Measurements from ENCODE around the gene B9D2.
A peak's percentile ranks its signal among the peaks of the same experiment; 100 is the strongest.
"Not testable (repeated sequence)": the region's sequence is repeated elsewhere in the genome, so short reads cannot be mapped to it uniquely, and the experiment has no call there.

The B9D2 gene, protein sequence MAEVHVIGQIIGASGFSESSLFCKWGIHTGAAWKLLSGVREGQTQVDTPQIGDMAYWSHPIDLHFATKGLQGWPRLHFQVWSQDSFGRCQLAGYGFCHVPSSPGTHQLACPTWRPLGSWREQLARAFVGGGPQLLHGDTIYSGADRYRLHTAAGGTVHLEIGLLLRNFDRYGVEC

DNA sequence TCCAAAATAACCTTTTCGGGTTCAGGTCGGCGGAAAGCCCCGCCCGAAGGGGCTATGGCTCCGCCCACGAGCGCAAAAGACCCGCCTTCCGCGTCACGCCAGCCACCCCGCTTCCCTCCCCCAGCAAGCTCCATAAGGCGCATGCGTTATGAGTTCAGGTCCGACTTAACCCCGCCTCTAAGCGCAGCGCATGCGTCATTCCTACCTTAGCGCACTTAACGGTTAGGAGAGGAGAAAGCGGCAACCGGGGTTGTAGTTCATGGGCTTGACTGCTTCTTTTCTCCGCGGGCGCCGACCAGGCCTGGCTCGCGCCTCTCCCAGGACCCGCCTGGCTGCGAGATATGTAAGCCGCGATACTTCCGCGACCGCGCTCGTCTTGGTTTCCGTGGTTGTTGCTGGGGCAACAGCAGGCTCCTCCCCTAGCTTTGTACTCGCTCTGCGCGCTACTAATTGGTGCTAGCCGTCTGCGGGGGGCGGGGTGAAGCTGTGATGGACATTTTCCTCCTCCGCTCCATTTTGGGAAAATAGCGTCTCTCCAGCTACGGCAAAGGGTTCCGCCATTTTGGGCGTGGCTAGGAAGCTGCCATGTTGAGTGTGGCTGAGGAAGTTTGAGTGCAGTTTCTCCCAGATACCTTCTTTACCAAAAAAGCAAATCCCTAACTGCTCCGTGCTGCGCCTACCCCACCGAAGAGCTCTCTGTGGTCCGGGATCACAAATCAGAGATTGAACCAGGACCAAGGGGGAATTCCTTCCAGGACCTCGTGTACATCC is at the start of gene B9D2:
Gene B9D2, minus strand, starts transcription at position 397 of the 771 bp plus-strand sequence. CDS start 630 bp downstream, outside the sequence.
- peak; percentile 92 to 96 (median 96) for DNase-seq (ENCODE audit: low read depth in 3 of 3, low spot score in 1 of 3)

DNA sequence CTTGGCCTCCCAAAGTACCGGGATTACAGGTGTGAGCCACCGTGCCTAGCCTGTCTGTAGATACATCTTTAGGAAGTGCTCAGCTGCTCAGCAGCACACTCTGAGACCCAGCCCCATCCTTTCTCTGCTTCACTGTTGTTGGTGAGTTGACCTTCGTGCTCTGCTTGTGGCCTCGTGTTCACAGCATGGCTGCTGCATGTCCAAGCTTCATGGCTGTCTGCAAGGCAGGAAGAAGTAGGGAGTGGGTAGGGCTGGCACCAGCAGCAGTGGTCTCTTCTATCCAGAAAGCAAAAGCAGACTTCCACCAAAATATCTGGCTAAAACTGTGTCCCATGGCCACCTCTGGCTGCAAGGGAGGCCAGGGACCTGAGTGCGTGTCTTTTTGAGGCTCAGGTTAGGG is 49.0 kb upstream of the B9D2 start:
- no peak for DNase-seq (ENCODE audit: low read depth in 3 of 3, low spot score in 1 of 3)

DNA sequence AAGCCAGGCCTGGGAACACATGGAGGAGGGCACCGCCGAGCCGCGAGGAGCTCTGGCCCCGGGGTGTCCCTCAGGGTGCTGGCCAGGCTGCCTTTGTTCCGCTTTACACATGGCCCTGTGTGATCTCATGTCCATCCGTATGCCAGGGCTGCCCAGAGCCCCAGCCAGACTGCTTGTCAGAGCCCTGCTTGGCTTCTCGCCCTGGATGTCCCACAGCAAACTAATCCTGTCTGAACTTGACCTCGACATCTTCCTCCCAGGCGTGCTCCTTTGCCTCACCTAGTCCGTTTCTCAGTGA is 48.0 kb upstream of the B9D2 start:
- no peak for DNase-seq (ENCODE audit: low read depth in 3 of 3, low spot score in 1 of 3)

DNA sequence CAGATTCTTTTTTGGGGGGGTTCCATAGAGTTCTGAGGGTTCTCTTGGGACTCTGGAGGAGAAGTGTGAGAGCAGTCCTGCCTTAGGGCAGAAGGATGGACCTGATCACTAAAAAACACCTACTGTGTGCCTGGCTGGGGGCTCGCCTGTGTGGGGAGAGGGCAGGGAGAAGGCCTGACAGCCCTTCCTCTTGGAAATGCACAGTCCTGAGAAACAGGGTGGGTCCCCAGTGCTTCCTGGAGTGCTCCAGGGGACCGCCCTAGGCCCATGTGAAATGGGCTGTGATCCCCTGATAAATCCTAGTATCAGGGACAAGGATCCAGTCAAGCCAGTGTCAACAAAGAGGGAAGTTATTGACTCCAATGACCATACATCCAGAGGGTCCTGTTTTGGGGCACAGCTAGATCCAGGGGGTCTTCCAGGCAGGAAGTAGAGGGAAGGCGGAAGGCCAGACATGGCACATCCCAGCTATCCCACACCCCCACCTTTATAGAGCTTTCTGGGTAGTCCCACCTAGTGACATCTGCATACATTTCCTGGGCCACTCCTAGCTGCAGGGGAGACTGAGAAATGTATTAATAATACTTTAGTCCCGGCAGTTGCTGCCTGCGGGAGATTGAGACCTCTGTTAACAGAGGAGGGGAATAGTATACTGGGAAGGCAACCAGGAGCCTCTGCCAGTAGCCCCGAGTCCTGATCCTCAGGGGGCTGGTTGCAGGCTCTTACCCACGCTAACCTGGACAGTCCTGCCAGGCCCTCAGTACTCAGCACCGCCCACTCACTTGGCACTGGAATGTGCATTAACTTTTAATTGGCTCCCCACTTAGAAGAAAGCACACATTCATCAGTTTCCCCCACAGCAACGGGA is 47.4 kb upstream of the B9D2 start:
- no peak for DNase-seq (ENCODE audit: low read depth in 3 of 3, low spot score in 1 of 3)

DNA sequence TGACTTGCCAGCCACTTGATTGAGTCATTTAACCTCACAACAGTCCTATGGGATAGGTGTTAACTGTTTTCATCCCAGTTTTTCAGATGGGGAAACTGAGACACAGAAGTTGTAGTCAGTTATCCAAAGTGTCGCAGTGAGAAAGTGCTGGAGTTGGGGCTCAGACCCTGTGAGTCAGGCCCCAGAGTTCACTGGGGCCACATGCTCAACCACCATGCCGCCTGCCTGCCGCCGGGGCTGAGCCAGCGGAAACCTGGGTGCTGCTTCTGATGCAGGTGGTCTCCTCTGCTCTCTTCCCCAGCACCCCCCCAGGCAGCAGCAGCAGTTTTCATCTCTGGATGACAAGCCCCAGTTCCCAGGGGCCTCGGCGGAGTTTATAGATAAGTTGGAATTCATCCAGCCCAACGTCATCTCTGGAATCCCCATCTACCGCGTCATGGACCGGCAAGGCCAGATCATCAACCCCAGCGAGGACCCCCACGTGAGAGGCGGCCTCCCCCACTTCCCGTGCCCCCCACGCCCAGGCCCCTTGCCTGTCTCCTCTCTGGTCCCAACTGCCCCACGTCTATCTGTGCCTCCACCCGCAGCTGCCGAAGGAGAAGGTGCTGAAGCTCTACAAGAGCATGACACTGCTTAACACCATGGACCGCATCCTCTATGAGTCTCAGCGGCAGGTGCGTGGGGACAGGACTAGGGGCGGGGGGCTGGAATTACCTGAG is 46.5 kb upstream of the B9D2 start:
- no peak for DNase-seq (ENCODE audit: low read depth in 3 of 3, low spot score in 1 of 3)

DNA sequence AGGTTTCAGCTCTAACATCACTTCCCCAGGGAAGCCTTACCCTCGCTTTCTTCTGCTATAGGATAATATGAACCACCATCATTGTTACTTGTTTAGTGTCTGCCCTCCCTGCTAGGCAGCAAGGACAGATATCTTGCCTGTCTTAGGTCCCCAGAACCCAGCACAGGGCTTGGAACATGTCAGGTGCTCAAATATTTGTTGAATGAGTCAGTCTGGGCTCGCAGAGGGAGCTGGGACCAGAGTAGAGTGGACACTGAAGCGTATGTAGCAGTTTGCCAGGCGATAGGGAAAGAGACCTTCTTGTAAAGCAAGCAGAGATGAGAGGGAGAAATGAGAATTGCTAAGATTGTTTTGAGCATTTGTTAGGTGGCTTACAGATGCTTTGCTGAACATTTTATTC is 45.3 kb upstream of the B9D2 start:
- DNase-seq (ENCODE audit: low read depth in 3 of 3, low spot score in 1 of 3): no peak

DNA sequence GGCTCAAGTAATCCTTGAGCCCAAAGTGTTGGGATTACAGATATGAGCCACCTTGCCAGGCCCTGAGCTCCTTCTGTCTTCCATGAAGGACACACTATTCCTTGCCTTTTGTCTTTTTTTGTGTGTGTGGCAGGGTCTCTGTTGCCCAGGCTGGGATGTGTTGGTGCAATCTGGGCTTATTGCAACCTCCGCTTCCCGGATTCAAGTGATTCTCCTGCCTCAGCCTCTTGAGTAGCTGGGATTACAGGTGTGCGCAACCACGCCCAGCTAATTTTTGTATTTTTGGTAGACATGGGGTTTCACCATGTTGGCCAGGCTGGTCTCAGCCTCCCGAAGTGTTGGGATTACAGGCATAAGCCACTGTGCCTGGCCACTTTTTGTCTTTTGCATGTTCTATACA is 44.9 kb upstream of the B9D2 start:
- not testable (repeated sequence) for DNase-seq (ENCODE audit: low read depth in 3 of 3, low spot score in 1 of 3)

DNA sequence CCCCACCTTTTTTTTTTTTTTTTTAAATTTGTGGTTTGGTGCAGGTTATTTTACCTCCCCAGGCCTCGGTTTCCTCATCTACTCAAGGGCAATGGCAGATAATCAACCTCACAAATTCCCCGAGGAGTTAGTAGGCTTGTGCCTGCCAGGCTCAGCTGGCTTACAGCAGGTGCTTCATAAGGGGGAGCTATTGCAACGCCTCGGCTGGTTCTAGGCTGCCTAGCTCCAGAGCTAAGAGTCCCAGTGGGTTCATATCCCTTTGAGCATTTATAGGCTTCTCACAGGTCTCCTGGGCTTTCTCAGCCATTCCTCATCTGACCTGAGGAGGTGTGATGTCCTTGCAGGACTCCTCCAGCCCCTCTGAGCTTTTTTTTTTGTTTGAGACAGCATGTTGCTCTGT is 44.3 kb upstream of the B9D2 start:
- no peak for DNase-seq (ENCODE audit: low read depth in 3 of 3, low spot score in 1 of 3)

DNA sequence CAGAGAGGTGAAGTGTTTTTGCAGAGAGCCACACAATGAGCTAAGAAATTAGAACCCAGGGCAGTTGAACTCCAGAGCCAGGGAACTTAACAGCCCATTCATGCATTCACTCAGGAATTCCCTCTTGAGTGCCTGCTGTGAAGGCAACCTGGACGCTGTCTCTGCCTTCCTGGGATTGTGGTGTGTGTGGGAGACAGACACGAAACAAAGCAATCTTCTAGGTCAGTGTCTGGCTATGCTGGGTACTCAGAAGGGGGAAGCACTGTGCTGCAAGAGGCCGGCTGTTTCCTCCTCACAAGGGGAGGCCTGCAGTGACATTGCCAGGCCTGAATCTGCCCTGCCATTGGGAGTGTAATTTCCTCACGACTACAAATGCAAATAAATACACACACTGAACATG is 43.3 kb upstream of the B9D2 start:
- no peak for DNase-seq (ENCODE audit: low read depth in 3 of 3, low spot score in 1 of 3)

DNA sequence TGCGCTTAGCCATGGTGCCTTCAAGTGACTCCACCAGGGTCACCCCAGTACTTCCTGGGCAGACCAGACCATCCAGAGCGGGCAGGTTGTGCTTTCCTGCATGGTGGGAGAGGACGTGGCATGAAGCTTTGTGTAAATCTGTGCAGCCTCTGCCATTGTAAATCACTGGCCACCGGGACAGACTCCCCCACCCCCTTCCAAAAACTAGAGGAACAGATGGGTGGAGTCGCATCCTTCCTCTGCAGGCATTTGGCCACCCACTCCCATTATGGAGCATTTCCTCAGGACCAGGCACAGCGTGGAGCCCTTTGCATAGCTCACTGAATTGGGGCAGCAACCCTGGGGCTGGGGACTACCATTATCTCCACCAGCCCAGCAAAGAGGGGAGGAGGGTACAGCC is 41.8 kb upstream of the B9D2 start:
- DNase-seq (ENCODE audit: low read depth in 3 of 3, low spot score in 1 of 3): no peak

DNA sequence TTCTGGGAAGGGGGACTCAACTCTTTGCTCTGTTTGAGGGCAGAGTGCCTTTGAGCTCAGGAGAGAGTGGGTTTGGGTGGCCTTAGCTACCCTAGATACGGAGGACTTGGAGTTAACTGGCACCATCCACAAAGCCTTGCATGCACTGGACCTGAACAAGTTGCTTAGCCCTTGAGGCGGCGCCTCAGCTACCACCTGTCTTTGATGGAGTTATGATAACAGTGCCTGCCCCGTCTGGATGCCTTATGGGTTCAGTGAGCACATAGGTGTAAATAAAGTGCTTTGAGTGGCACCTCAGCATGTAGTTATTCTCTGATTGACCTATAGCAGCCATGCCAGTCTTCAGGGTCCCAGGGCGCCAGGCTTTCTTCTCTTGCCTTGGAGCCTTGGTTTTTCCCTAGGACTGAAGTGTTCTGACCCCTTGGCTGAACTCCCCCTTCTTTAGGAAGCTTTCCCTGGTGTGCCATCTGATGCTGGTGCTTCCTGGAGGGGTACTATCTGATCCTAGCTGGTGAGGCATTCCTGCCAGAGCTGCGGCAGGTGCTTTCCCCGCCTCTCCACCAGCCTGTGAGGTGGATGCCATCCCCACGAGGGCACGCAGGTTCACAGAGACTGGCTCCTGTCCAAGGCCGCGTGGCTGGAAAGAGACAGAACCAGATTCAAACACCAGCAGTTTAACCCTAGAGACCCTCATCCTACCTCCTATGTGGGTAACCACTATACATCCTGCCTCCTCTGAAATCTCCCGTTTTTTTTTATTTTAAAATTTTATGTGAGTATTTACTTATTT is 39.4 kb upstream of the B9D2 start:
- no peak for DNase-seq (ENCODE audit: low read depth in 3 of 3, low spot score in 1 of 3)

DNA sequence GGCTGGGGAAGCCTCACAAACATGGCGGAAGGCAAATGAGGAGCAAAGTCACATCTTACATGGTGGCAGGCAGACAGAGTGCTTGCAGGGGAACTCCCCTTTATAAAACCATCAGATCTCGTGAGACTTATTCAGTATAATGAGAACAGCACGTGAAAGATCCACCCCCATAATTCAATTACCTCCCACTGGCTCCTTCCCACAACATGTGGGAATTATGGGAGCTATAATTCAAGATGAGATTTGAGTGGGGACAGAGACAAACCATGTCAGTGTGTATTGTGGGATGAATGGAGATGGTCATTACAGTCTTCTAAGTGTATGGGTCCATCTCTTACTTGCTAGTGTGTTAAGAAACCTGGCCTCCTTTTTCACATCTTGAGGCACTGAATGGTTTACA is 38.1 kb upstream of the B9D2 start:
- no peak for DNase-seq (ENCODE audit: low read depth in 3 of 3, low spot score in 1 of 3)

DNA sequence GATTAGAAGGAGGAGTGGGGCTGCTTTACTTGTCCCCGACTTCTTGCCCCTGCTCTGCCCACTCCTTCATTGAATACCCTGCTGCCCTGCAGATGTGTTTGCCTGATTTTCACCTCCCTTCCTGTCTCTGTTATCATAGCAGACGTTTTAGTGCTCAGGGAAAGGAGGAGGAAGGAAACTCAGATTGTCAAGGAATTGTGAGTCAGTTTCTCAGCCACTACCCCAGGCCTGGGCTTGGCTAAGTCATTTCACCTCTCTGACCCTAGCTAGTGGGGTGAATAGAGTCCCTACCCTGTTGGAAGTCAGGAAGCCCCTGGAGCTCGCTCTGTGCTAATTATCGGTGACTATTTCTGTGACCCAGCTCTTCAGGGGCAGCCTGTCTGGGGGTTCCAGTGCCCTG is 37.5 kb upstream of the B9D2 start:
- DNase-seq (ENCODE audit: low read depth in 3 of 3, low spot score in 1 of 3): no peak

DNA sequence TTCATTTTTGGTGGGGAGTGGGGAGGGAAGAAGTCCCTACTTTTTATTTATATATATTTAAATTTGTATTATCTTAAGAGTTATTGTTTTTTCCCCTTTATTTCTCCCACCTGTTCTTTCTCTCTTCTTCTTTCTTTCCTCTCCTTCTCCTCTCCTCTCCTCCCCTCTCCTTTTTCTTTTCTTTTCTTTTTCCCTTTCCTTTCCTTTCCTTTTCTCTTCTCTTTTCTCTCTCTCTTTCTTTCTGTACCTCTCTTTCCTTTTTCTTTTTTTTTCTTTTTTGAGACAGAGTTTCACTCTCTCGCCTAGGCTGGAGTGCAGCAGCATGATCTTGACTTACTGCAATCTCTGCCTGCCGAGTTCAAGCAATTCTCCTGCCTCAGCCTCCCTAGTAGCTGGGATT is 35.6 kb upstream of the B9D2 start:
- DNase-seq (ENCODE audit: low read depth in 3 of 3, low spot score in 1 of 3): no peak

DNA sequence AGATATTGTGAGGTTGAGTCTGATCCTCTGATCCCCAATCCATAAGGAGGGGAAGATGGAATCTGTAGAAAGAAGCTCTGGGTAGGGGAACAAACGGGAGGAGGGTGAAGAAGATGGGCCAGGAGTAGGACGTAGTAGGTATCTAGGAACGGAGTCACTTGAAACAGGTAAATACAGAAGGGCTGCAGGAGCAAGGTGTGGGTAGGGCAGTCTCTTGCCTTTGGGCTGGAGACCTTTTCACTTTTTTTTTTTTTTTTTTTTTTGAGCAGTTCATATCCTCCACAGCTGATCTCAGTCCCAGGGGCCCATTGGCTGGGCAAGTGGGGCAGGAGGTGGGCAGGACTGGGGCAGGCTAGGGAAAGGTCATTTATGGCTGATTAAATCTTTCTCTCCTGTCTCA is 35.1 kb upstream of the B9D2 start:
- DNase-seq (ENCODE audit: low read depth in 3 of 3, low spot score in 1 of 3): no peak

DNA sequence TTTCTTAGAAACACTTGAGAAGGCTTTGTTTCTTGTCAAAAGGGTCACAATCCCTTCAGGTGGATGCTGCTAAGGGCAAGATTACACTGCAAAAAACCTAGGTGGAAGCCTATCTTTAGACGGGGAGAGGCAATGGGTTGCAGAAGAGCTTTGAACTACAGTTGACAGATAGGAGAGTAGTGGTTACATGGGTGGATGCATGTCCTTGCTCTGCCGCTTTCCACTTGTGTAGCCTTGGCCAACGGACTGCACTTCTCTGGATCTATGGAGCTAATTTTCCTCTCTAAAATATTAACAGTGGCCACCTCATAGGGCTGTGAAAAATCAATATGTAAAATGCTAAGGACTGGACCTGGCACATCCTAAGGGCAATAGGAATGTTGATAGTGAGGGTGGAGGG is 34.6 kb upstream of the B9D2 start:
- no peak for DNase-seq (ENCODE audit: low read depth in 3 of 3, low spot score in 1 of 3)

DNA sequence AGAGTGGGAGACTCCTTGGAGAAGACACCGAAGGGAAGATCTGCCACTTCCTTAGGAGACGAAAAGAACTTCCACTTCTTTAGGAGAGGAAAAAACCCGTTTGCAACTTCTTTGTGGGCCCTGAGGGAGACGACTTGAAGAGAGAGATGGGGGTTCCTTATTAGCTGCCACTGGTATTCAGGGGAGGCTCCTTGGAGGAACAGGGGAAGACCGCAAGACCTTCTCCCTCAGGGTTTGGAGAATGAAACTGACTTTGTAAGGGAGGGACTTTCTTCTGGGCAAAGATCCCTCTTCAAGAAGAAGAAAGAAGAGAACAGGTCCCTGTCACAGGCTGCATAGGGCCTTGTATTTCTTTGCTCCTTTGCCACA is 34.1 kb upstream of the B9D2 start:
- DNase-seq (ENCODE audit: low read depth in 3 of 3, low spot score in 1 of 3): no peak

DNA sequence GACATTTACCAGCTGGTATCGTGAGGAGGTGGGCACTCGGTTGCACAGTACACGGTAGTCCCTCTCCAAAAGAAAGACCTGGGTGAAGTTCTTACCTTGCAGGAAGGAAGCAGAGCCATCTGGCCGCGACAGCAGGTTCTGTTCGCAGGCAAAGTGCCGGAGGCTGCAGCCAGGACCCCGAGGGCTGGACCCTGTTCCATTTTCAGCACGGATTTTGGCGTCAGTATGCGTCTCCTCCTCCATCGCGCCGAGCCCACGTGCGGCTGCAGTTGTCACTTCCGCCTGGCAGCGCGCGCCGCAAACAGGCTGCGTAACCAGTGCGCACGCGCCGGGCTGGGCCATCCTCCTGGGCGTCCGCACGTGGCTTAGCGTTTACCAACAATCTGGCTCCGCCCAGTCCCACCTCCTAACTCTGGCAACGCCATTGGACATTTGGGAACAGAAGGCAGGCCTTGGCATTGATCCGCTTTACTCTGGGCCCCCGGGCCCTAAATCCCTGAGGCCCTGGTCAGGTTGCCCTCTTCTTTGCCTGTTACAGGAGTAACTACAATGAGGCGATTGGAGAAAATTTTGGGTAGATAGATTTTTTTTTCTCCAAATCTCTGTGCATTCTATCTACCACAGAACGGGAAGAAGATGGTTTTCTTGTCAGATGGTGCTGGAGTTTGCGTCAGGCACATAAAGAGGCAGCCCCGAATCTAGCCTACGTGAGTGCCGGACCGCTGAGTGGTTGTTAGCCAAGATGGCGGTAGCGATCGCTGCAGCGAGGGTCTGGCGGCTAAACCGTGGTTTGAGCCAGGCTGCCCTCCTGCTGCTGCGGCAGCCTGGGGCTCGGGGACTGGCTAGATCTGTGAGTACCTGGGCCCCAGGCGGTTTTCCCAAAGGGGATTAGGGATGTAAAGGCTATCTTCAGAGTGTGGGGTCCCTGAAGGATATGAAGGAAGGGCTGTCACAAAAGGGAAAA is 33.4 kb upstream of the B9D2 start, which contains the start of the genes BCKDHA and EXOSC5:
Gene BCKDHA, plus strand, starts transcription at position 733 of the 964 bp plus-strand sequence. Its CDS starts 10 bp downstream, at position 743.
Gene EXOSC5, minus strand, starts transcription at position 274 of the 964 bp plus-strand sequence. Its CDS starts 31 bp downstream, at position 243.
- peak; percentile 94 to 100 (median 97) for DNase-seq (ENCODE audit: low read depth in 3 of 3, low spot score in 1 of 3)

DNA sequence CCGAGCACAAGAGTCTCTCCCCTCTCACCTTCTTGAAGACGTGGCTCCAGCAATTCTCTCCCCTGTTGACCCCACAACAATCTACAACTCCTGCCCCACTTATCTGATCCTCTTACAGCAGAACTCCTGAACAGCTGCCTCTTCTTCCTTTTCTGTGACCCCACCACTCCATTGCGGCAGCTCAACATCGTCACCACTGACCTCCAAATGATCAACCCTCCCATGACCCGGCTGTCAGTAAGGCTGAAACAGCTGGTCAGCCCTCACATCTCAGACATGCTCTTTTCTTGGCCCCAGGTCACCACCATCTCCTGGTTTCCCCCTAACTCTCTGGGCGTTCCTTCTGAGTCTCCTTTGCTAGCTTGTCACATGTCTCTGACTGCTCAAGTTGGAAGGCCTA is 31.4 kb upstream of the B9D2 start:
- DNase-seq (ENCODE audit: low read depth in 3 of 3, low spot score in 1 of 3): no peak
